ENCODE data around the gene HAUS3. TPM values are rescaled to one million over a fixed set of nuclear protein-coding genes. Genes with fewer than 3 reads are reported as not detected.

The HAUS3 gene
- 10.9 and 14.0 TPM in 2 replicates for total RNA-seq (2012; rRNA removed)

- Histone ChIP-seq H3K4me1 (ENCODE audit: control insufficient read depth, insufficient read depth, low read length) (peaks cover 38% of the 10 kb centered on the region), H3K4me2 (ENCODE audit: low read length) (peak within 1 kb of the TSS; percentile 89), H3K36me3 (ENCODE audit: insufficient read depth, low read length) (peaks cover 17% of the 10 kb centered on the region), H3K27me3 (ENCODE audit: control insufficient read depth, insufficient read depth, low read length) (no peaks in the 10 kb centered on the region), H3K9me3 (replicated peaks; ENCODE audit: low read length) (no peaks in the 10 kb centered on the region), H3K4me3 (ENCODE audit: low read length) (peak within 1 kb of the TSS; percentile 97), H3K9ac (ENCODE audit: low read depth, low read length) (peak within 1 kb of the TSS; percentile 92)
Measured at GRCh38 chr4:2241410-2242353, at the start of gene HAUS3, which contains the start of gene POLN. TSS of gene HAUS3 (minus strand) at chr4:2242121. CDS start at chr4:2240946, 1,175 bp downstream. TSS of gene POLN (minus strand) at chr4:2242121. CDS start at chr4:2229231, 12,890 bp downstream.

GRCh38 chr4:2290974-2291704, 49.2 kb upstream of the HAUS3 start:
- H3K4me2 ChIP-seq (ENCODE audit: low read length): no peak overlapping the region
- peaks cover 6% of the 10 kb centered on the region for H3K4me1 ChIP-seq (ENCODE audit: control insufficient read depth, insufficient read depth, low read length)
- H3K27me3 ChIP-seq (ENCODE audit: control insufficient read depth, insufficient read depth, low read length): peaks cover 13% of the 10 kb centered on the region
- H3K36me3 ChIP-seq (ENCODE audit: insufficient read depth, low read length): no peaks in the 10 kb centered on the region
- no peak overlapping the region for H3K9ac ChIP-seq (ENCODE audit: low read depth, low read length)
- H3K9me3 ChIP-seq (replicated peaks; ENCODE audit: low read length): no peaks in the 10 kb centered on the region
- H3K4me3 ChIP-seq (ENCODE audit: low read length): no peak overlapping the region

- Histone ChIP-seq H3K36me3 (ENCODE audit: insufficient read depth, low read length) (no peaks in the 10 kb centered on the region), H3K9ac (ENCODE audit: low read depth, low read length) (no peak overlapping the region), H3K4me3 (ENCODE audit: low read length) (no peak overlapping the region), H3K27me3 (ENCODE audit: control insufficient read depth, insufficient read depth, low read length) (peaks cover 13% of the 10 kb centered on the region), H3K4me2 (ENCODE audit: low read length) (no peak overlapping the region), H3K9me3 (replicated peaks; ENCODE audit: low read length) (no peaks in the 10 kb centered on the region), H3K4me1 (ENCODE audit: control insufficient read depth, insufficient read depth, low read length) (peaks cover 11% of the 10 kb centered on the region)
Measured at GRCh38 chr4:2290488-2290887, 48.6 kb upstream of the HAUS3 start.

- H3K9me3 ChIP-seq (replicated peaks; ENCODE audit: low read length): no peaks in the 10 kb centered on the region
- H3K4me2 ChIP-seq (ENCODE audit: low read length): no peak overlapping the region
- peaks cover 13% of the 10 kb centered on the region for H3K27me3 ChIP-seq (ENCODE audit: control insufficient read depth, insufficient read depth, low read length)
- H3K4me1 ChIP-seq (ENCODE audit: control insufficient read depth, insufficient read depth, low read length): peaks cover 16% of the 10 kb centered on the region
- no peak overlapping the region for H3K9ac ChIP-seq (ENCODE audit: low read depth, low read length)
- H3K4me3 ChIP-seq (ENCODE audit: low read length): no peak overlapping the region
- H3K36me3 ChIP-seq (ENCODE audit: insufficient read depth, low read length): no peaks in the 10 kb centered on the region
Measured at GRCh38 chr4:2289955-2290333, 48.0 kb upstream of the HAUS3 start.

GRCh38 chr4:2289311-2289954, 47.5 kb upstream of the HAUS3 start:
- H3K27me3 ChIP-seq (ENCODE audit: control insufficient read depth, insufficient read depth, low read length): peaks cover 13% of the 10 kb centered on the region
- peaks cover 17% of the 10 kb centered on the region for H3K4me1 ChIP-seq (ENCODE audit: control insufficient read depth, insufficient read depth, low read length)
- H3K4me2 ChIP-seq (ENCODE audit: low read length): no peak overlapping the region
- no peak overlapping the region for H3K9ac ChIP-seq (ENCODE audit: low read depth, low read length)
- no peak overlapping the region for H3K4me3 ChIP-seq (ENCODE audit: low read length)
- no peaks in the 10 kb centered on the region for H3K9me3 ChIP-seq (replicated peaks; ENCODE audit: low read length)
- H3K36me3 ChIP-seq (ENCODE audit: insufficient read depth, low read length): no peaks in the 10 kb centered on the region

GRCh38 chr4:2288051-2288541, 46.2 kb upstream of the HAUS3 start:
- H3K4me2 ChIP-seq (ENCODE audit: low read length): no peak overlapping the region
- no peak overlapping the region for H3K4me3 ChIP-seq (ENCODE audit: low read length)
- no peaks in the 10 kb centered on the region for H3K9me3 ChIP-seq (replicated peaks; ENCODE audit: low read length)
- peaks cover 17% of the 10 kb centered on the region for H3K4me1 ChIP-seq (ENCODE audit: control insufficient read depth, insufficient read depth, low read length)
- H3K9ac ChIP-seq (ENCODE audit: low read depth, low read length): no peak overlapping the region
- H3K27me3 ChIP-seq (ENCODE audit: control insufficient read depth, insufficient read depth, low read length): peaks cover 13% of the 10 kb centered on the region
- no peaks in the 10 kb centered on the region for H3K36me3 ChIP-seq (ENCODE audit: insufficient read depth, low read length)

- peaks cover 13% of the 10 kb centered on the region for H3K27me3 ChIP-seq (ENCODE audit: control insufficient read depth, insufficient read depth, low read length)
- H3K4me1 ChIP-seq (ENCODE audit: control insufficient read depth, insufficient read depth, low read length): peaks cover 12% of the 10 kb centered on the region
- H3K9ac ChIP-seq (ENCODE audit: low read depth, low read length): no peak overlapping the region
- no peaks in the 10 kb centered on the region for H3K9me3 ChIP-seq (replicated peaks; ENCODE audit: low read length)
- H3K36me3 ChIP-seq (ENCODE audit: insufficient read depth, low read length): no peaks in the 10 kb centered on the region
- no peak overlapping the region for H3K4me3 ChIP-seq (ENCODE audit: low read length)
- H3K4me2 ChIP-seq (ENCODE audit: low read length): no peak overlapping the region
Measured at GRCh38 chr4:2287594-2287915, 45.6 kb upstream of the HAUS3 start.

GRCh38 chr4:2286904-2287593, 45.1 kb upstream of the HAUS3 start:
- Histone ChIP-seq H3K9ac (ENCODE audit: low read depth, low read length) (no peak overlapping the region), H3K27me3 (ENCODE audit: control insufficient read depth, insufficient read depth, low read length) (peaks cover 10% of the 10 kb centered on the region), H3K4me3 (ENCODE audit: low read length) (no peak overlapping the region), H3K9me3 (replicated peaks; ENCODE audit: low read length) (no peaks in the 10 kb centered on the region), H3K4me1 (ENCODE audit: control insufficient read depth, insufficient read depth, low read length) (peaks cover 11% of the 10 kb centered on the region), H3K36me3 (ENCODE audit: insufficient read depth, low read length) (no peaks in the 10 kb centered on the region), H3K4me2 (ENCODE audit: low read length) (no peak overlapping the region)

GRCh38 chr4:2285613-2286381, 43.9 kb upstream of the HAUS3 start:
- peak overlapping the region; percentile 4 for H3K4me2 ChIP-seq (ENCODE audit: low read length)
- H3K9ac ChIP-seq (ENCODE audit: low read depth, low read length): no peak overlapping the region
- peaks cover 11% of the 10 kb centered on the region for H3K4me1 ChIP-seq (ENCODE audit: control insufficient read depth, insufficient read depth, low read length)
- H3K36me3 ChIP-seq (ENCODE audit: insufficient read depth, low read length): no peaks in the 10 kb centered on the region
- H3K9me3 ChIP-seq (replicated peaks; ENCODE audit: low read length): no peaks in the 10 kb centered on the region
- no peak overlapping the region for H3K4me3 ChIP-seq (ENCODE audit: low read length)
- H3K27me3 ChIP-seq (ENCODE audit: control insufficient read depth, insufficient read depth, low read length): no peaks in the 10 kb centered on the region

GRCh38 chr4:2284934-2285612, 43.2 kb upstream of the HAUS3 start:
- Histone ChIP-seq H3K4me2 (ENCODE audit: low read length) (no peak overlapping the region), H3K4me3 (ENCODE audit: low read length) (no peak overlapping the region), H3K36me3 (ENCODE audit: insufficient read depth, low read length) (no peaks in the 10 kb centered on the region), H3K4me1 (ENCODE audit: control insufficient read depth, insufficient read depth, low read length) (peaks cover 11% of the 10 kb centered on the region), H3K9me3 (replicated peaks; ENCODE audit: low read length) (no peaks in the 10 kb centered on the region), H3K9ac (ENCODE audit: low read depth, low read length) (no peak overlapping the region), H3K27me3 (ENCODE audit: control insufficient read depth, insufficient read depth, low read length) (no peaks in the 10 kb centered on the region)

Data from skeletal muscle satellite cell (primary cell).